Heart left ventricle (tissue), 16 donors: ENCODE data around the gene ASCL2. TPM values are rescaled to one million over a fixed set of nuclear protein-coding genes. Genes with fewer than 3 reads are reported as not detected.

ENCODE experiments used
- ATAC-seq, 4 donors: fragments of 200-7000 bp; cut with Tn5 transposase; one replicate each; pipeline ENCODE4 v1.9.1; 2020 to 2022; ENCODE audit warnings: moderate library complexity in 4 of 4, mild to moderate bottlenecking in 3 of 4, moderate number of reproducible peaks in 1 of 4
- DNase-seq, 5 donors: peaks; one replicate each; pipeline ENCODE4 v3.0.0-alpha.2; 2020
- H3K27ac ChIP-seq, 12 donors: fragments of 200-600 bp; sonication (generic) in 4 of 12; one replicate each; pipeline versions ENCODE4 v1.5.0 to v1.8.0; 2016 to 2022; ENCODE audit warnings: mild to moderate bottlenecking in 2 of 12
- H3K27me3 ChIP-seq, 9 donors: fragments of 200-600 bp; sonication (generic) in 2 of 9; one replicate each; pipeline versions ENCODE4 v1.5.1 to v1.8.0; 2016 to 2022; ENCODE audit warnings: mild to moderate bottlenecking in 3 of 9
- H3K36me3 ChIP-seq, 9 donors: fragments of 200-600 bp; sonication (generic) in 2 of 9; one replicate each; pipeline versions ENCODE4 v1.5.0 to v1.8.0; 2018 to 2022; ENCODE audit warnings: mild to moderate bottlenecking in 2 of 9
- H3K4me1 ChIP-seq, 12 donors: fragments of 200-600 bp; sonication (generic) in 4 of 12; one replicate each; pipeline versions ENCODE4 v1.5.0 to v1.8.0; 2016 to 2022; ENCODE audit warnings: mild to moderate bottlenecking in 3 of 12
- H3K4me3 ChIP-seq, 12 donors: fragments of 200-600 bp; sonication (generic) in 4 of 12; one replicate each; pipeline versions ENCODE4 v1.5.0 to v1.8.0; 2017 to 2022; ENCODE audit warnings: mild to moderate bottlenecking in 9 of 12, moderate library complexity in 4 of 12
- H3K9me3 ChIP-seq, 12 donors: fragments of 200-600 bp; sonication (generic) in 4 of 12; one replicate each; pipeline versions ENCODE4 v1.5.0 to v1.8.0; 2016 to 2022; ENCODE audit warnings: mild to moderate bottlenecking in 1 of 12
- CTCF ChIP-seq, 12 donors: fragments of 200-600 bp; sonication (generic) in 4 of 12; IDR thresholded peaks; one replicate each; pipeline versions ENCODE4 v1.5.0 to v1.8.0; 2018 to 2022; ENCODE audit warnings: antibody characterized with exemption in 12 of 12, mild to moderate bottlenecking in 5 of 12
- POLR2A ChIP-seq, 2 donors: fragments of 450-650 bp; IDR thresholded peaks; one replicate each; pipeline ENCODE4 v1.6.1; 2017; ENCODE audit warnings: antibody characterized with exemption in 2 of 2, mild to moderate bottlenecking in 2 of 2, moderate library complexity in 2 of 2
- WGBS, 4 donors: extraction: QIAGEN DNeasy Blood & Tissue Kit in 2 of 4; methylation state at CpG; one replicate each; pipeline versions ENCODE4 v1.1.5 to v1.1.7; 2013 to 2018; 5-methylcytosine and 5-hydroxymethylcytosine counted together
- intact Hi-C, 10 donors: fragments of 100-400 bp; cut with DNase I; formaldehyde crosslinking; loops; one replicate each; pipeline versions ENCODE4 v1.11.1 to v1.14.2; 2022
- polyA plus RNA-seq, 2 donors: library from polyadenylated mRNA; stranded (reverse); fragments of 200-250 nt; gene quantifications; one replicate each; pipeline ENCODE4 v1.2.3, GENCODE V29; 2013
- total RNA-seq, 9 donors: library from RNA; depleted of rRNA in 2 of 9; stranded (reverse); fragments of >200 nt in 2 of 9; fragmentation: NEBNext Ultra II Directional in 3 of 9; extraction: Animal tissue kit (Norgen Biotek cat#: 25700) in 3 of 9; gene quantifications; one replicate each; pipeline versions ENCODE4 v1.1.0 to v1.2.4, GENCODE V29; 2016 to 2023
- donor health status: ischemic (EF 13 %, LVEDD 7.1; RV severe dilation, severe dysfunction).
- donor health status: healthy with polysubstance abuse.
- donor health status: DM: no; HTN: yes; CAD: no.
- donor health status: DM: no; HTN: no; CAD: no.
- donor health status: ischemic (EF 25% LVEDD 6.9; RV normal size, moderate dysfunction).
- donor health status: ischemic (EF 25% LVEDD 5.7; RV mildly dilated, moderate dysfunction).
- donor health status: healthy.
- donor health status: DM: yes; HTN: yes; CAD: no.
- donor health status: ischemic (EF 35%, LVEDD 5.7; RV mildly dilated, moderate dysfunction).
- donor health status: nonischemic (EF 11% LVEDD 7.7; RV severe dilation, severe dysfunction).
- donor health status: DM: yes; HTN: yes; CAD: no.
- donor health status: PGD.
- donor health status: ischemic (EF 29% LVEDD 5.4; RV normal size, mild dysfunction).
- donor health status: nonischemic (EF 23%, LVEDD 6.1; RV moderate dilation, normal function).

ASCL2 gene
- total and polyA plus RNA-seq, 11 donors: 0.07 to 2.3 (median 0.43) TPM; not detected in 7

GRCh38 chr11:2302306-2302895 is 32.0 kb upstream of the ASCL2 start:
- 18 to 56% (median 30%) methylated on average over 4 to 16 of the region's 16 CpGs for WGBS, 4 donors
- Histone ChIP-seq H3K9me3 (no peaks in the 10 kb centered on the region), H3K27ac (peak overlapping the region; percentile 76 to 98 (median 88)), H3K4me1 (peaks cover 9 to 82% (median 35%) of the 10 kb centered on the region in 12 donors), H3K36me3 (peaks cover 0 to 2% (median 0%) of the 10 kb centered on the region in 9 donors), H3K4me3 (peak overlapping the region; percentile 20 to 61 (median 48)), H3K27me3 (no peaks in the 10 kb centered on the region)
- ATAC-seq: peak; percentile 0 to 13 (median 2)
- peak in 1 of 5 donors; percentile 35 for DNase-seq
- TF ChIP-seq POLR2A (IDR thresholded peaks at IDR 0.05) (no peak), CTCF (IDR thresholded peaks at IDR 0.05) (no peak)
- intact Hi-C loops: loop anchor here in 9 of 10 donors (1.0 to 10.0 kb wide), 7 partner anchors 72 to 592 kb away; partner anchors contain the start of gene TSSC4 (in 1 of the 9)

- intact Hi-C loops: loop anchor here in 9 of 10 donors (1.0 to 10.0 kb wide), 8 partner anchors 73 to 593 kb away; partner anchors contain the start of gene TSSC4 (in 1 of the 9)
- Histone ChIP-seq H3K9me3 (no peaks in the 10 kb centered on the region), H3K27ac (peak within 1 kb of the TSS; percentile 76 to 98 (median 88)), H3K27me3 (no peaks in the 10 kb centered on the region), H3K4me1 (peaks cover 9 to 76% (median 30%) of the 10 kb centered on the region in 12 donors), H3K36me3 (peaks cover 0 to 3% (median 0%) of the 10 kb centered on the region in 9 donors), H3K4me3 (peak within 1 kb of the TSS; percentile 20 to 61 (median 48))
- 29 to 46% (median 37%) methylated on average over 13 to 16 of the region's 16 CpGs for WGBS, 4 donors
- TF ChIP-seq POLR2A (IDR thresholded peaks at IDR 0.05) (no peak), CTCF (IDR thresholded peaks at IDR 0.05) (no peak)
- ATAC-seq: peak; percentile 10 to 52 (median 42)
- peak; percentile 74 to 85 (median 77) for DNase-seq
These were observed 31.4 kb upstream of the ASCL2 start, which contains the start of the genes C11orf21 and TSPAN32 for GRCh38 chr11:2301631-2302305. Gene C11orf21 (minus strand): TSS chr11:2301918. CDS start chr11:2301808, 110 bp downstream. Gene TSPAN32 (plus strand): TSS chr11:2302013. CDS start chr11:2302150, 137 bp downstream.

GRCh38 chr11:2300936-2301630 is 30.7 kb upstream of the ASCL2 start:
- Histone ChIP-seq H3K9me3 (no peaks in the 10 kb centered on the region), H3K4me3 (peak overlapping the region; percentile 17 to 61 (median 48)), H3K27ac (peak overlapping the region; percentile 76 to 98 (median 88)), H3K27me3 (no peaks in the 10 kb centered on the region), H3K4me1 (peaks cover 5 to 69% (median 26%) of the 10 kb centered on the region in 12 donors), H3K36me3 (peaks cover 0 to 3% (median 0%) of the 10 kb centered on the region in 9 donors)
- DNase-seq (peak in 1 of 5 donors; percentile 77), ATAC-seq (no peak)
- intact Hi-C loops: loop anchor here in 8 of 10 donors (2.0 to 10.0 kb wide), 6 partner anchors 101 to 594 kb away; partner anchors contain the start of gene TSSC4 (in 1 of the 8)
- WGBS, 4 donors: 46 to 75% (median 58%) methylated on average over 15 to 24 of the region's 24 CpGs
- TF ChIP-seq CTCF (IDR thresholded peaks at IDR 0.05) (no peak), POLR2A (IDR thresholded peaks at IDR 0.05) (no peak)
